ENCODE results near the gene COMMD4.
A peak's percentile ranks its signal among the peaks of the same experiment; 100 is the strongest.

Gene COMMD4

DNA sequence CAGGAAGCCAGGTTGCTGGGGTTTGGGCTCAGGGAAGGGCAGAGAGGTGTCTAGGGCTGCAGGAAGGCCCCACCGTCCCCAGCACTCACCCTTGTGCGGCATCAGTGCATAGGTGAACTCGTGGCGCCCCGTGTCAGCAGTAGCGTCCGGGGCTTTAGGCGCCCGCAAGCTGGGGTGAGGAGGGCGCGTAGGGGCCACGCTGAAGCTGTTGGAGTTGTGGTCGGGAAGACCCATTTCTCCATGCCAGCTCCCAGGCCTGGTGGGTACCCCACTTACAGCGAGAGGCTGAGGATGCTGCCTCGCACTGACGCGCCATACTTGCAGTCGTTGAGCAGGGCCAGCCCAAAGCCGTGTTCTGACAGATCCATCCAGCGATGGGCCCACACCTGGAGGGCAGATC lies 20.7 kb downstream of the COMMD4 start:
- no peak for DNase-seq (ENCODE audit: low spot score)

DNA sequence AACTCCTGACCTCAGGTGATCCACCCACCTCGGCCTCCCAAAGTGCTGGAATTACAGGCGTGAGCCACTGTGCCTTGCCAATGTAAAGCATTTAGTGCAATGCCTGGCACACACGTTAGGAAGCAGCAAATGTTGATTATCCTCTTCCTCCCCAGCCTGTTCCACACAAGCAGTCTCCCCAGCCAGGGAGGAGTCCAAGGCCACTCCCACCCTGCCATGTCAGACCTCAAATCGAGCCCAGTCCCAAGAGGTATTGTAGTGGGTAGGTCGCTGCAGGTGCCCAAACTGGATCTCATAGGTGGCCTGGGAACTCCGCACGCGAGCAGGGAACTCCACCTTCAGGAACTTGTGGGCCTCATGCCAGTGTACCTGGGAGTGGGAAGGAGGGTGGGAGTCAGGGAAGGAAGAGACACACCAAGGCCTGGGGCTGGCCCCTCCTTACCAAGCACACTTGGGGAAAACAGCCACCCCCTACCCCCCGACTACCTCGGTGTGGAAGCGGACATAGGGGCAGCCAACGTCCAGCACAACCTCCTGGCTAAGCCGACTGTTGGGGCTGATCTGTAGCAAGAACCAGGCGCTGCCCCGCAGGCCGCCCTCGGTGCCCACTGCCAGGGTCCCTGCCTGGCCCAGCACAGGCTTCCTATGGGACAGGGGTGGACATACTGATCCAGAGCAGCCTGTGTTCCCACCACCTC lies 22.3 kb downstream of the COMMD4 start:
- DNase-seq (ENCODE audit: low spot score): no peak

GRCh38 chr15:75358771-75359536 lies 23.1 kb downstream of the COMMD4 start:
- no peak for DNase-seq (ENCODE audit: low spot score)

- no peak for DNase-seq (ENCODE audit: low spot score)
Observed at GRCh38 chr15:75359537-75360250, 23.8 kb downstream of the COMMD4 start.

DNA sequence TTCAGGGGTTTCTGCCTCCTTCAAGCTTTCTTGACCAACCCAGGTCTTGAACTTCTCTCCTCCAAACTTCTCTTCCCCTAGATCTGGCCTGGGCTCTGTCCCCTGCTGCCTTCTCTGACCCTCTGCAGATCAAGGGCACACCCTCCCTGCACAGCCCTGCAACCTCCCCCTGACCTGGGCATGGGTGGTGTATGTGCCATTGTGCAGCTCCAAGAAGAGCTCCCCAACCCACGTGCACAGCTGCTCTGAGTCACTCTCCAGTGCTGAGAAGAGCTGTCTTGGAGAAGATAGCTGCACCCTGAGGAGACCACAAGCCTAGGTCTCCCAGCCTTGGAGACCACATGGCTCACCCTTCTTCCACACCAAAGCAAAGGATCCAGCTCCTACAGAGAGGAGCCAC lies 24.5 kb downstream of the COMMD4 start:
- no peak for DNase-seq (ENCODE audit: low spot score)

DNA sequence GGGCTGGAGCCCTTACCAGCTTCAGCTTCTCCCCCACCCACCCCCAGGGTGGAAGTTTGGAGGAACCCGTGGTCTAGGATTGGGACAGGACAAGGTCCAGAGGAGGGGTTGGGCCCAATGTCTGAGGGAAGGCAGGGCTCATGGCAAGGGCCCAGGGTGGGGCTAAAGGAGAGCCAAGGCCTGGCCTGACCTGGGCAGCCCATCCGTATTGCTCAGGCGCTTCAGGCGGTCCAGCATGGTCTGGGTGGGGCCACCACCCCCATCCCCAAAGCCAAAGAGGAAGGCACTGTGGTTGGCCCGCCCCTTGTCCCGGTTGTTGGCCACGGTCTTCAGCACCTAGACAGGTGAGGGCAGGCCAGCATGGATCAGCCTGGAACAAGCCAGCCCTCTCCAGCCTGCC lies 25.0 kb downstream of the COMMD4 start:
- no peak for DNase-seq (ENCODE audit: low spot score)

GRCh38 chr15:75361361-75361988 lies 25.6 kb downstream of the COMMD4 start:
- no peak for DNase-seq (ENCODE audit: low spot score)

DNA sequence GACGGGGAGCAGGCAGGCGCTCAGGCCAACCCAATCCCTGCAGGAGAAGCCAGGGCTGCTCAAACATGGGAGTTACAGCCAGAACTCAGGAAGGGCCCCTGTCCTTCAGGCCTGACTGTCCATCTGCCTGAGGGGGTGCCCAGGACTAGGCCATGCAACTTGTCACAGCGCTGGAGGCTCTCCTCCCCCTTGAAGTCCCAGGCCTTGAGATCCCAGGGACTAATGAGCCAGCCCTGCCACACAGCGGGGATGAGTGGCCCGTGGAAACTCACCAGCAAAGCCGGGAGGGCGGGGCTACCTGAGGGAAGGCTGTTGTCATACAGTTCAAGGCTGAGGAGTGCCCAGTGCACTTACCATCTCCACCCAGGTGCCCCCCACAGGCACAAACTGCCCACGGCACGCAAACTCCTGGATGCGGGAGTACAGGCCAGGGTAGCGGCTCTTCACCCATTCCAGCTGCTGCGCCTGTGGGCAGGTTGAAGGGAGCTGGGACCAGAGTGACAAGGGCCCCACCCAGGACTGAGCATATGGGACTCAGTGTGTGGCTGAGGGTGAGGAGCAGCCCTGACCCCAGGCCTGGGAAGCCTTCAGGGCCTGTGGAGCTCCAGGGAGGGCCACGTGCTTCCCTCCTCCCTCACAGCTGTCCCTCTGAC lies 26.3 kb downstream of the COMMD4 start:
- DNase-seq (ENCODE audit: low spot score): no peak

- DNase-seq (ENCODE audit: low spot score): no peak
Observed at GRCh38 chr15:75362642-75363249, 26.9 kb downstream of the COMMD4 start.

DNA sequence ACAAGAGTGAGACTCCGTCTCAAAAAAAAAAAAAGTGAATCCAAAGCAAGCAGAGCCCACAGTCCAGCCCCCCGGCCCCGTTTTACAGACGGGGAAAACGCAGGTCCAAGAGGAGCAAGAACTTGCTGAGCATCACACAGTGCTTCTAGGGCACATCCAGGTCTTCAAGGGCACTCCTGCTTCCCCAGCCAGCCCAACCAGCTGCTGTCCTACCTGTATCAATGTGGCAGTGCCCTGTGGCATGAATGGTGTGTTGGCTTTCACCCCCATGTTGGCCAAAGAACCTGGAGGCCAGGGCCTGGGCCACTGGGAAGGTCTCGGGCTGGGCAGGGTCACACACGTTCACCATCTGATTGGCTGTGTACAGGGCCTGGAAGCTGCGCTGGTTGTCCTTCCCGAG lies 27.9 kb downstream of the COMMD4 start:
- DNase-seq (ENCODE audit: low spot score): no peak

DNA sequence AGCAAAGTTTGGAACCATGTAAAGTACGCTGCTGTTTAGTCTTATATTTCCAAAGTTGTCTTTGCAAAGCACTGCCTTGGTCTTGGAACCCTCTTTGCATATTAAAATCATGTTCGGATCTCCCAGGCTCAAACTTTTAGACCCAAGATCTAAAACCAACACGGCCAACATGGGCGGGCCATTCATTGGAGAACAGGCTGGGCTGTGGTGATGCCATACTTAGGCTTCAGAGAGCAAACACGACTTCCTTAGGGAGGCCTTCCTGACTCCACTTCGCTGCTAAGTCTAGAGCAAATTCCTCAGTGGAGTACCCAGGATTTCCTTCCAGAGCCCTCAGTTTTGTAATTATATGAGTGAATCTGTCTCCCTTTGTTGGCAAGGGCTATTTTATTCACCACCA lies 29.0 kb downstream of the COMMD4 start:
- DNase-seq (ENCODE audit: low spot score): no peak

GRCh38 chr15:75366163-75366562 lies 30.3 kb downstream of the COMMD4 start:
- DNase-seq (ENCODE audit: low spot score): no peak

- no peak for DNase-seq (ENCODE audit: low spot score)
Observed at GRCh38 chr15:75367006-75367405, 31.1 kb downstream of the COMMD4 start.

DNA sequence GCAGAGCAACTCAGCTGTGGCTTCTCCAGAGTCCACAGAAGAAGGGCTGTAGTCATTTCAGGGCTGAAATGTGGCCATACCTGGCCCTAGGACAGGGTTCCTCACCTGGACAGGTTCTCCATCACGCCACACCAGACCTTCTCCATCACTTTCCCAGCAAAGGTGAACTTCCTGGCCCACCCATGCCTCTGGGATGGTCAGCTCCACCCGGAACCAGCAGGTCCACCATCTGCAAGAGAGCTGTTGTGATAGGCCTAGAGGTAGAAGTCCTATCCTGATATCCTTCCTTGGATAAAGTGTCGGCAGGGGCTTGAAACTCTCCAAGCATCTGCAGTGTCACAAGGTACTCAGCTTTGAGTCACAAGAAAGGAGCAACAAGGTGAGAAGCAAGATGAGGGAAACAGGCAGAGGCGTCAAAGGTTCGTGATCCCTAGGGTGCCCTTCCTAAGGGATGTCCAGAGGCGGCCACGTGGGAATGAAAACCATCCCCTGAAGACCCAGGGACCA lies 31.6 kb downstream of the COMMD4 start:
- no peak for DNase-seq (ENCODE audit: low spot score)

DNA sequence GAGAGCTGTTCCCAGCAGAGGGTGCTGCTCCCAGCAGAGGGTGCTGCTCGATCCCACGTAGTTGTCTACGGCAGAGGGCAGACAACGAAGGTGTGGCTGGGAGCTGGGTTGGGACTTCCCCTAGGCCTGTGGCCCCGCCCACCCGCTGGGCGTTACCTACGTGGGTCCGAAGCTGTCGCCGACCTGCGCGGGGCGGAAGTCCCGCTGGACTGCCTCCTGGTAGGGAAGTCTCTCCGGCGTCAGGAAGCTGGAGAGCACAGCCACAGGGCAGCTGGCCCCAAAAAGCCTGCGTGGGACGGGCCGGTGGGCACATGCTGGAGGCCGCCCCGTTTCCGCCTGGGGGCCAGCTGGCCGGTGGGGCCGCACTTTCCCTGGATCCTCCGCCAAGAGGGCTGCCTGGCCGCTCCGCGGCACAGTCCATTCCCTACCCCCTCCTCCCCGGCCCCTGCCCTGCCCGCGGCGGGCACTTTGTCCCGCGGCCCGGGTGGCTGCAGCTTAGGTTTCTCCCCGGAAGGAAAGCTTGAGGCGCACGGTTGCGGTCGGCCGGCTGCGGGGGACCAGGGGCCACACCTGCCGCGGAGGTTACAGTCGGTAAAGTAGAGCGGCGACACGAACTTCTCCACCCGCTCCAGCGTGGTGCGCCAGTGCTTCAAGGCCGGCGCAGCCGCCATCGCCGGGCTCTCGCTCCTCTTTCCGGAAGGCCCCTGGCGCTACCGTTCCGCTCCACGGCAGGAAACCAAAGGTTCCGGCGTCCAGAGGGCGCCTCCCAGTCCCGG lies 32.2 kb downstream of the COMMD4 start, which contains the start of gene MAN2C1:
Gene MAN2C1, minus strand, starts transcription at position 695 of the 776 bp plus-strand sequence. Its CDS starts 24 bp downstream, at position 671.
- DNase-seq (ENCODE audit: low spot score): peak; percentile 94

- DNase-seq (ENCODE audit: low spot score): no peak
Observed at GRCh38 chr15:75368689-75369239, 32.9 kb downstream of the COMMD4 start.

DNA sequence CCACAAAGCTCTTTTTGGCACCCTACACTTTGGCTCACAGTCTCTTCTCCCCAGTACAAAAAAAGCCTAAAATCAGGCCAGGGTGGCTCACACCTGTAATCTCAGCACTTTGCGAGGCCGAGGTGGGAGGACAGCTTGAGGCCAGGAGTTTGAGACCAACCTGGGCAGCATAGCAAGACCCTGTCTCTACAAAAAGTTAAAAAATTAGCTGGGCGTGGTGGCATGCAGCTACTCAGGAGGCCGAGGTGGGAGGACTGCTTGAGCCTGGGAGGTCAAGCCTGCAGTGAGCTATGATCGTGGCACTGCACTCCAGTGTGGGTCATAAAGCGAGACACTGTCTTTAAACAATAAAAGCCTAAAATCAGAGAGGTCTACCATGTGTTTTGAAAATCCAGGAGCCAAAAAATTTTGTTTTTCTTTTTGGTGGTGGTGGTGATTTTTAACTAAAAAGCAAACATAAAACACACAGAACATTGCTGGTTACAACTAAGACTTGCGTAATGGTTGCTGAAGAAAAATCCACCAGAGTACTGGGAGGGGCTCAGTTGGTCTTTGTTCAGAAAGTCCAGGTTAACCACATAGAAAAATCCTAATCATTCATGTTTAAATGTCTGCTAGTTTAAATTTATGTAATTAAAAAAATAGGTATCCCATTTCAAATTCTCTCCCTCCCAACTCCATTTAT lies 34.2 kb downstream of the COMMD4 start:
- DNase-seq (ENCODE audit: low spot score): no peak

DNA sequence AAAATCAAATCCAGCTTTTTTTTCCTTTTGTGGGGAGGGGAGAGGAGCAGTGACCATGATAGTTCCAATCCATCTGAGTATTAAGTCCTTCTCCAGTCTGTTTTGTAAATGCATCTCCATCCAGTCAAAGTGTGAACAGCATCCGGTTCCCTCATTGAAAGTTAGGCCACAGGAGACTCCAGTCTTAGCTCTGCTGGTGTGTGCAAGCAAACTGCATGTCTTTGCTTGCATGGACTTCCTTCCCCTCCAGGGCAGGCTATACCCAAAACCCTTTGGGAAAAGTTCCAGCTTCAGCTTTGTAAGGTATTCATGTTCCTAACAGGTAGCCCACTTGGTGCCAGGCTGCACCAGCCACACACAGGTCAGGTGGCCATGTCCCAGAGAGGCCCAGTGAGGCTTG lies 35.6 kb downstream of the COMMD4 start:
- no peak for DNase-seq (ENCODE audit: low spot score)

DNA sequence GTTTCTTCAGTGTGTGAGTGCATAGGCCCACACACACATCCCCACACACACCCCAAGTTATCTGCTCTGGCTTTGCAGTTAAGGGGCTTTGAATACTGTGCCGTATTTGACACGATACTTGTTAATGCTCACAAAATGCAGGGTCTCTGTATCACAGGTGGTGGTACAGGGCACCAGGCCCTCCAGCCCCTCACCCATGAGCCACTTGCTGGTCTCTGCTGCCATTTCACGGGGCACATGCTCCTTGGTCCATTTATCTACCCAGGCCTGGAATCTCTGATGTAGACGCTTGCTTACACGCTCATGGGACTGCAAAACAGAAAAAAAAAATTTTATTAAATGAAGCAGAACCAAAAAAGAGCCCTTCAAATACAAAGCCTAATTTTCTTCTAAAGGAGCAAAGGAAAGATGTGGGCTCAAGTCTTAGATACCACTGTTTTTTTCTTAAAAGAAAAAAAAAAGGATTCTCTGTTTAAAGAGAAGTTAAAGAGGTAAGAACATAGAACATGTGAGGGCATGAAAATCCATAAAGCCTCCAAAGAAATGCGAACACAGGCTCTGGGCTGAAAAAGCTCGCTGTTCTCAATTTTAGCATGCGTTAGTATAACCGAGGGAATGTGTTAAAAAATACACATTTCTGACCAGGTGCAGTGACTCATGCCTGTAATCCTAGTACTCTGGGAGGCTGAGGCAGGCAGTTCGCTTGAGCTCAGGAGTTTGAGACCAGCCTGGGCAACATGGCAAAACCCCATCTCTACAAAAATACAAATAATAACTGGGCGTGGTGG lies 36.2 kb downstream of the COMMD4 start:
- DNase-seq (ENCODE audit: low spot score): no peak
